B cell (primary cell): ENCODE data around the gene TAS2R60. TPM values are rescaled to one million over a fixed set of nuclear protein-coding genes. Genes with fewer than 3 reads are reported as not detected.
"Not testable (repeated sequence)": the region's sequence is repeated elsewhere in the genome, so short reads cannot be mapped to it uniquely, and the experiment has no call there.

Experiments
- ATAC-seq: fragments of 200-7000 bp; cut with Tn5 transposase; one replicate; pipeline ENCODE4 v1.10.0; 2021; ENCODE audit warnings: low read depth, mild to moderate bottlenecking, moderate number of reproducible peaks, moderate library complexity
- CTCF ChIA-PET: fragments of 350-600 bp; sonication (Branson Sonifier 250); formaldehyde crosslinking; loops from one replicate; lab custom pipeline; 2021; ENCODE audit warnings: antibody characterized with exemption, inconsistent platforms; lab: Charles Lee
- POLR2A ChIA-PET: fragments of 350-600 bp; sonication (Branson Sonifier 250); formaldehyde crosslinking; loops from one replicate; lab custom pipeline; 2021; ENCODE audit warnings: antibody characterized with exemption; lab: Charles Lee
- DNase-seq: peaks from one replicate; pipeline ENCODE4 v3.0.0; 2013
- H2AFZ ChIP-seq: 2 replicates; pipeline ENCODE4 v1.6.1; 2012; ENCODE audit warnings: mild to moderate bottlenecking, low read depth, low read length; ENCODE audit not compliant: insufficient read depth, poor library complexity, severe bottlenecking
- H3K27ac ChIP-seq, 2 donors: 1 replicate in 1 of 2; 2 replicates in 1 of 2; pipeline ENCODE4 v1.5.1; 2012 to 2013; ENCODE audit warnings: low read length in 2 of 2, mild to moderate bottlenecking in 2 of 2, moderate library complexity in 1 of 2
- H3K27me3 ChIP-seq, 4 experiments: fragments of 200-600 bp in 1 of 4; sonication (generic) in 1 of 4; replicated peaks in 1 of 4; 1 replicate in 2 of 4; 2 replicates in 2 of 4; pipeline versions ENCODE4 v1.6.1 to v1.7.0; 2013 to 2016; ENCODE audit warnings: low read length in 3 of 4, mild to moderate bottlenecking in 2 of 4, mixed read lengths in 1 of 4, moderate library complexity in 1 of 4; ENCODE audit not compliant: insufficient read depth in 4 of 4, control insufficient read depth in 3 of 4; ENCODE audit errors: control extremely low read depth in 1 of 4
- H3K36me3 ChIP-seq, 2 experiments: replicated peaks in 1 of 2; 1 replicate in 1 of 2; 2 replicates in 1 of 2; pipeline versions ENCODE4 v1.6.1 to v1.7.1; 2013; ENCODE audit warnings: low read length in 1 of 2; ENCODE audit not compliant: insufficient read depth in 2 of 2, control insufficient read depth in 1 of 2; ENCODE audit errors: control extremely low read depth in 1 of 2, extremely low read depth in 1 of 2
- H3K4me1 ChIP-seq, 2 donors: fragments of 200-600 bp in 1 of 2; sonication (generic) in 1 of 2; 1 replicate in 1 of 2; 2 replicates in 1 of 2; pipeline versions ENCODE4 v1.5.1 to v1.6.1; 2013 to 2017; ENCODE audit warnings: low read length in 2 of 2; ENCODE audit not compliant: control insufficient read depth in 2 of 2, insufficient read depth in 2 of 2
- H3K4me2 ChIP-seq: replicated peaks from 2 replicates; pipeline ENCODE3; 2012; ENCODE audit warnings: mild to moderate bottlenecking, low read depth, low read length; ENCODE audit not compliant: poor library complexity, severe bottlenecking
- H3K4me3 ChIP-seq, 5 experiments: fragments of 200-600 bp in 1 of 5; sonication (generic) in 1 of 5; 1 replicate in 3 of 5; 2 replicates in 2 of 5; pipeline versions ENCODE4 v1.5.1 to v1.7.0; 2011 to 2016; ENCODE audit warnings: low read length in 4 of 5, mild to moderate bottlenecking in 4 of 5, low read depth in 2 of 5, control low read depth in 1 of 5, moderate library complexity in 1 of 5; ENCODE audit not compliant: insufficient read depth in 1 of 5; ENCODE audit errors: control extremely low read depth in 1 of 5, extremely low read depth in 1 of 5
- H3K79me2 ChIP-seq: fragments of 200-600 bp; sonication (generic); one replicate; pipeline ENCODE4 v1.6.0; 2016; ENCODE audit warnings: low read length; ENCODE audit not compliant: control insufficient read depth, insufficient read depth
- H3K9ac ChIP-seq: fragments of 200-600 bp; sonication (generic); 2 replicates; pipeline ENCODE4 v1.6.1; 2017; ENCODE audit warnings: mild to moderate bottlenecking, low read length, moderate library complexity
- H3K9me3 ChIP-seq, 3 donors: one replicate each; pipeline versions ENCODE4 v1.6.1 to v1.7.1; 2013; ENCODE audit warnings: low read length in 2 of 3; ENCODE audit not compliant: control insufficient read depth in 2 of 3, insufficient read depth in 1 of 3; ENCODE audit errors: control extremely low read depth in 1 of 3
- H4K20me1 ChIP-seq: 2 replicates; pipeline ENCODE4 v1.6.0; 2012; ENCODE audit warnings: mild to moderate bottlenecking, low read length; ENCODE audit not compliant: insufficient read depth, control insufficient read depth, poor library complexity, severe bottlenecking
- H3K27ac Mint-ChIP-seq: one replicate; pipeline ENCODE4 v1.8.0; 2021; ENCODE audit warnings: mixed read lengths
- H3K27me3 Mint-ChIP-seq: one replicate; pipeline ENCODE4 v1.8.0; 2021; ENCODE audit warnings: mixed read lengths
- H3K4me1 Mint-ChIP-seq: one replicate; pipeline ENCODE4 v1.8.0; 2021; ENCODE audit warnings: mixed read lengths
- H3K4me3 Mint-ChIP-seq: one replicate; pipeline ENCODE4 v1.8.0; 2021; ENCODE audit warnings: mixed read lengths
- H3K9me3 Mint-ChIP-seq: one replicate; pipeline ENCODE4 v1.8.0; 2022; ENCODE audit warnings: mixed read lengths; ENCODE audit not compliant: insufficient read depth
- EZH2 ChIP-seq: IDR thresholded peaks from 2 replicates; pipeline ENCODE4 v1.6.1; 2012; ENCODE audit warnings: borderline replicate concordance, low read depth, mild to moderate bottlenecking, moderate library complexity, low read length; ENCODE audit not compliant: insufficient read depth, poor library complexity, severe bottlenecking
- WGBS: methylation state at CpG from one replicate; pipeline ENCODE4 v1.1.5; 2013; ENCODE audit warnings: missing lambda C conversion rate; ENCODE audit not compliant: insufficient coverage; 5-methylcytosine and 5-hydroxymethylcytosine counted together
- intact Hi-C: fragments of 100-400 bp; cut with micrococcal nuclease; formaldehyde crosslinking; loops from one replicate; pipeline ENCODE4 v1.10.0; 2022
- polyA plus RNA-seq: library from polyadenylated mRNA; depleted of rRNA; stranded (reverse); fragments of >200 nt; gene quantifications from 2 replicates; pipeline ENCODE4 v1.2.3, GENCODE V29; 2012
- total RNA-seq, 2 donors: library from RNA; stranded (reverse); fragments of 120-200 nt in 1 of 2; gene quantifications; 1 replicate in 1 of 2; 2 replicates in 1 of 2; pipeline versions ENCODE4 v1.2.3 to v1.2.4, GENCODE V29; 2013 to 2022
- TF ChIP-seq, protein P1 (sequence below): fragments of 200-600 bp; IDR thresholded peaks from one replicate; pipeline ENCODE4 v1.8.0; 2022; ENCODE audit warnings: antibody characterized with exemption, mild to moderate bottlenecking

Gene TAS2R60
- total and polyA plus RNA-seq, 2 donors (not counting 1 experiment from before 2014, with no cell fraction given) = not detected

- DNase-seq (no peak), ATAC-seq (no peak)
- TF ChIP-seq, protein P1, sequence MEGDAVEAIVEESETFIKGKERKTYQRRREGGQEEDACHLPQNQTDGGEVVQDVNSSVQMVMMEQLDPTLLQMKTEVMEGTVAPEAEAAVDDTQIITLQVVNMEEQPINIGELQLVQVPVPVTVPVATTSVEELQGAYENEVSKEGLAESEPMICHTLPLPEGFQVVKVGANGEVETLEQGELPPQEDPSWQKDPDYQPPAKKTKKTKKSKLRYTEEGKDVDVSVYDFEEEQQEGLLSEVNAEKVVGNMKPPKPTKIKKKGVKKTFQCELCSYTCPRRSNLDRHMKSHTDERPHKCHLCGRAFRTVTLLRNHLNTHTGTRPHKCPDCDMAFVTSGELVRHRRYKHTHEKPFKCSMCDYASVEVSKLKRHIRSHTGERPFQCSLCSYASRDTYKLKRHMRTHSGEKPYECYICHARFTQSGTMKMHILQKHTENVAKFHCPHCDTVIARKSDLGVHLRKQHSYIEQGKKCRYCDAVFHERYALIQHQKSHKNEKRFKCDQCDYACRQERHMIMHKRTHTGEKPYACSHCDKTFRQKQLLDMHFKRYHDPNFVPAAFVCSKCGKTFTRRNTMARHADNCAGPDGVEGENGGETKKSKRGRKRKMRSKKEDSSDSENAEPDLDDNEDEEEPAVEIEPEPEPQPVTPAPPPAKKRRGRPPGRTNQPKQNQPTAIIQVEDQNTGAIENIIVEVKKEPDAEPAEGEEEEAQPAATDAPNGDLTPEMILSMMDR = no peak
- no peak for TF ChIP-seq EZH2
- H3K4me3 Mint-ChIP-seq = no peak overlapping the region
- WGBS = no CpG with 5 or more reads among the region's 1 CpG
- Histone ChIP-seq H3K36me3 (no peaks in the 10 kb centered on the region), H3K4me3 (no peak overlapping the region), H3K9ac (no peak overlapping the region), H2AFZ (no peak overlapping the region), H3K9me3 (peaks cover 0 to 8% (median 2%) of the 10 kb centered on the region in 3 donors), H3K27me3 (peaks cover 0 to 5% (median 0%) of the 10 kb centered on the region in 4 experiments), H3K27ac (no peak overlapping the region), H3K79me2 (no peaks in the 10 kb centered on the region), H3K4me2 (no peak overlapping the region), H3K4me1 (no peaks in the 10 kb centered on the region), H4K20me1 (no peaks in the 10 kb centered on the region)
- ChIA-PET POLR2A (no interaction called here), CTCF (no interaction called here)
- intact Hi-C loops = no loop called here
- H3K27ac Mint-ChIP-seq = no peak overlapping the region
- peaks cover 20% of the 10 kb centered on the region for H3K27me3 Mint-ChIP-seq
- peaks cover 4% of the 10 kb centered on the region for H3K9me3 Mint-ChIP-seq
- H3K4me1 Mint-ChIP-seq = no peaks in the 10 kb centered on the region
Observed at GRCh38 chr7:143463957-143464356, 20.7 kb downstream of the TAS2R60 start.

DNA sequence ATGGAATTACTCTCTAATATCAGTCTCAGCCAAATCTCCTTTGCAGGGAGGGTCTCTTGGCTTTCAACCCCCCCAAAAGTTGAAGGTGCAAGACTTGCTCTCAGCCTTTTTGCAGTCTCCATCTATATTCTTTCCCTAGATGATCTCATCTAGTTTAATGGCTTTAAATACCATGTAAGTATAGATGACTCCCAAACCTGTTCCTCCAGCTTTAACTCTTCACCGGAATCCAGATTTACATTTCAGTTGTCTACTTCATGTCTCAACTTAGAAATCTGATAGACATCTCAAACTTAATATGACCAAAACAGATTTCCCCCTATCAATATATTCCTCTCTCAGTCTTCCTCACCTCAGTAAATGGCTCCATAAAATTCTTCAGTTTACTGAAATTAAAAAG is 24.5 kb downstream of the TAS2R60 start:
- H4K20me1 ChIP-seq = no peaks in the 10 kb centered on the region
- peaks cover 6% of the 10 kb centered on the region for H3K9me3 Mint-ChIP-seq
- no peak overlapping the region for H3K27ac ChIP-seq
- peaks cover 0 to 15% (median 2%) of the 10 kb centered on the region in 3 donors for H3K9me3 ChIP-seq
- intact Hi-C loops = no loop called here
- no peak overlapping the region for H3K4me2 ChIP-seq
- TF ChIP-seq, protein P1 = no peak
- TF ChIP-seq EZH2 = no peak
- no peak overlapping the region for H2AFZ ChIP-seq
- H3K4me1 ChIP-seq = no peaks in the 10 kb centered on the region
- no CpG with 5 or more reads among the region's 1 CpG for WGBS
- H3K27me3 Mint-ChIP-seq = peaks cover 34% of the 10 kb centered on the region
- ATAC-seq = no peak
- H3K79me2 ChIP-seq = no peaks in the 10 kb centered on the region
- no peak for DNase-seq
- H3K4me3 ChIP-seq = no peak overlapping the region
- no peaks in the 10 kb centered on the region for H3K4me1 Mint-ChIP-seq
- no peak overlapping the region for H3K4me3 Mint-ChIP-seq
- POLR2A ChIA-PET = no interaction called here
- H3K27ac Mint-ChIP-seq = no peak overlapping the region
- CTCF ChIA-PET = no interaction called here
- peaks cover 0 to 10% (median 8%) of the 10 kb centered on the region in 4 experiments for H3K27me3 ChIP-seq
- H3K9ac ChIP-seq = no peak overlapping the region
- H3K36me3 ChIP-seq = no peaks in the 10 kb centered on the region

DNA sequence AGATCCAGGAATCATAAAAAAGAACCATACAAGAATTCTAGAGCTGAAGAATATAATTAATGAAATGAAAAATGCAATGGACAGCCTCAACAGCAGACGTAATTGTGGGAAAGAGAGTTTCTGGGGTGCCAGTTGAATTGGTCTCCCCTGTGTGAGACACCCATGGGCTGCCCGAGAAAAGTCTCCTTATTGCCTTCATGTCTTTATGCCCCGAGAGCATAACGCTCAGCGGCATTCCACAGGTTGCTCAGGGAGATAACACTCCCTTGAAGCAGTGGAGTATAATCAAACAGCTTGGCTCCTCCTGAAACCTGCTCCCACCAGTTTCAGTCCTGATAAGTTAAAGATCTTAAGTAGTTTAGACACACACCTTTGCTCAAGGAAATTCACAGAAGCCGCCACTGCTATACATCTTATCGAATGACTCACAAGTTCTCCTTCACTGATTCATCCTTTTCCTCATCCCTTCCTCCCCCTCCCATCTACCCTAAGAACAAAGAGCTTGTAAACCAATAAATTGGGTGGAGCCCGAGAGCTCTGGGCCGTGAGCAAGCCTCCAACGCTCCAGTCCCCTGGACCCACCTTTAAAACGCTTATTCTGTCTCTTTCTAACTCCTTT is 28.9 kb downstream of the TAS2R60 start:
- H3K79me2 ChIP-seq, H3K4me1 Mint-ChIP-seq, H3K4me2 ChIP-seq, intact Hi-C loops, H3K4me1 ChIP-seq, H3K27ac ChIP-seq, H2AFZ ChIP-seq, CTCF ChIA-PET, H3K9me3 Mint-ChIP-seq, H4K20me1 ChIP-seq, H3K4me3 ChIP-seq, ATAC-seq, H3K4me3 Mint-ChIP-seq, H3K9ac ChIP-seq, H3K36me3 ChIP-seq, H3K27ac Mint-ChIP-seq, DNase-seq, POLR2A ChIA-PET: not testable (repeated sequence)
- peaks cover 30% of the 10 kb centered on the region for H3K27me3 Mint-ChIP-seq
- WGBS = 98% methylated on average over 4 of the region's 11 CpGs
- H3K27me3 ChIP-seq = peaks cover 0 to 12% (median 8%) of the 10 kb centered on the region in 4 experiments
- peaks cover 0 to 12% (median 2%) of the 10 kb centered on the region in 3 donors for H3K9me3 ChIP-seq
